Cardiac septum (tissue), 1 donor: ENCODE data around the gene ANKRD13B. TPM values are rescaled to one million over a fixed set of nuclear protein-coding genes. Genes with fewer than 3 reads are reported as not detected.

ENCODE experiments used
- DNase-seq: peaks from one replicate; pipeline ENCODE4 v3.0.0-alpha.2; 2020; ENCODE audit warnings: low spot score
- intact Hi-C: fragments of 100-400 bp; cut with DNase I; formaldehyde crosslinking; loops from one replicate; pipeline ENCODE4 v1.14.0; 2022
- total RNA-seq: library from RNA; stranded (reverse); fragmentation: NEBNext Ultra II Directional; extraction: Animal tissue kit (Norgen Biotek cat#: 25700); gene quantifications from one replicate; pipeline ENCODE4 v1.2.1, GENCODE V29; 2021
- donor health status: DM: no; HTN: no; CAD: no.

Gene ANKRD13B
- total RNA-seq, 1 donor from 2014 or later: 8.1 TPM

DNA sequence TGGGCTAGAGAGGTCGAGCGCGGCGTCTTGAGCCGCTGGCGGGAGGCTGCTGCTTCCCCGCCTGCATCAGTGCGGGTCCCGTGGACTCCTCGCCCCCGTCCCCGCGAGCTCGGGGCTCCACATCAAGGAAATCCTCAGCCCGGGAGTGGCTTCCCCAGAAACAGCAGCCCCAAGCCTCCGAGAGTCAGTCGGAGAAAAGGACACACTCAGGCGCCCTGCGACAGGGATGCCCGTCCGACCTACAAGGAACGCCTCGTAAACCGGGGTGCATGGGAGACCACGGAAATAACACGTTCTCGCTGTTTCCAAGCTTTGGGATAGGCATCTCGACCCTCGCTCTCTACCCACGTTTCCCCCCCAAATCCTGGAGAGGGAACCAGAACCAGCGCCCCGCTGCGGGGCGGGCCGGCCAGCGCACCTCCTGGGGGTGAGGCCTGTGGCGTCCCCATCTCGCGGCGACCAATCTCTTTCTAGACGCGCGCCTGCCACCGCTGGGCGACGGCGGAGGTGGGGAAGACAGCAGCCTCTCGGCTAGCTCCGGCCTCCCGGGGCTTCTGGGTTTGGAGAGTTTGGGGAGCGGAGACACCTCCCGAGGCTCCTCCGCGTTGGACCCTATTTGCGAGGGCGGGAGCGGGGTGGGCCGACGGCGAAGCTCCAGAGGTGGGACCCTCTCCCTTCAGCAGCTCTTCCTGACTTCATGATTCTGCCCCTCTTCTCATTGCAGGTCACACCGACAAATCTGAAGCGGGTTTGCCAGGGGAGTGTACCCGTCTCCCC, 25.2 kb upstream of the ANKRD13B start:
- DNase-seq: peak; percentile 80
- intact Hi-C loops: loop anchor here (10.0 kb wide), 1 partner anchor 173 kb away; the partner anchor contains the start of gene TAOK1

DNA sequence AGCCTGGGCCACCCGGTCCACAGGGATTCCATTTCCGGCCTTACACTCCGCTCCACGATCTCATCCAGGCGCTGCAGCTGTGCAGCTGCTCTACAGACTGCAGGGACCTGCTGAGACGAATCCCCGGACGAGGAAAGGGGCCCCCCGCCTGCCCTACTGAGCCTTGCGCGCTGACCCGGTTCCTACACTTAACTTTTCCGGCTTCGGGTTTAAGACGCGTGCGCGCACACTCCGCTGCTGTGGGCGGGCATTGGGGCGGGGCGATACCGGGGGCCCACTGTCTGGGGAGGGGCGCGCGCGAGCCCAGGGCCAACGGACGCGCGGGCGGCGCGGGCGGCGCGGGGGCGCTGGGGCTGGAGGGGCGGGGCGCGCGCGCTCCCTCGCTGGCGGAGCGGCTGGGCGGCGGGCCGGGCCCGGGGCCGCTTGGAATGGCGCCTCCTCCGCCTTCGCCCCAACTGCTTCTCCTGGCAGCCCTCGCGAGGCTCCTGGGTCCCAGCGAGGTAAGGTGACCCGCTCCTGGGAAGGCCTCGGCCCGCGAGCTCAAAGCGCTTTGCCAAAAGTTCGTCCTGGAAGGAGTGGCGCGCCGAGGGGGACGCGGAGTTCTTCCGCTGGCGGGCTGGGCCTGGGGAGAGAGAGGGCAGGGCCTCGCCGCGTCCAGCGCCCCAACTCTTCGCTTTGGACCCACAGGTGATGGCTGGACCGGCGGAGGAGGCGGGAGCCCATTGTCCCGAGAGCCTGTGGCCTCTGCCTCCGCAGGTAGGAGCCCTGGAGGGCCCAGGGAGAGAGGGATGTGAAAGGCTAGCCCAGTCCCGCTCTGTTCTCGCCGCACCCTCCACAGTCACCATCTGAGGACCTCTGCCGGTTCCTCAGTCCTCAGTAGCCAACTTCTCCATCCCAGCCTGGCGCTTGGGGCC, 24.3 kb upstream of the ANKRD13B start, which contains the start of gene TP53I13:
TSS of gene TP53I13 (plus strand) at position 371 of the 914 bp plus-strand sequence. CDS start at position 429, 58 bp downstream.
- intact Hi-C loops: loop anchor here (10.0 kb wide), 1 partner anchor 174 kb away; the partner anchor contains the start of gene TAOK1

DNA sequence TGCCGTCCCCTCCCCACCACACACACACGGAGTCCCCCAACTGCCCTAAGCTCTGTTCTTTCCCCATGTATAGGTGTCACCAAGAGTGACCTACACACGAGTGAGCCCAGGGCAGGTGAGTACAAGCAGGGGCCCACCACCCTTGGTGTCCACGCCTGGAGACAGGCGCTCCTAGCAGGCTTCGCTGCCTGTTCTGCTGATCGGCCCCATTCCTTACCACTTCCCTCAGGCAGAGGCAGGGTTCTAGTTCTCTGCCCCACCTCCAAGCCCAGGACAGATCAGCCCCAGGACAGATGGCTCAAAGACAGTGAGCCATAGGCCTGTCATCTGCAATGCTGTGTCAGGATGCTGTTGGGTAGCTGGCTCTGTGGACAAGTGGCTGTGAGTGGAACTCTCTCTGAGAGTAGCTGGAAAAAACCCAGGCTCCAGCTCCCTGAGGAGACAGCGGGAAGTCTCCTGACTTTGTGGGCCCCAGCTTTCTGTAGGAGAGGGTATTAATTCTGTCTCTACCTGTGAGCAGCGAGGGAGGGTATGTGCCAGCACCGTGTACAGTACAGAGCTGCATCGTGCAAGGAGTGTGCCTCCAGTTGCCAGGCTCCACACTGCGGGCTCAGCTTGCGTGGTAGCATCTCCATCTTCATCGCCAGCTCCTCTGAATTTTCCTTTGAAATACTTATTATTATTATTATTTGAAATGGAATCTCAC, 23.5 kb upstream of the ANKRD13B start:
- intact Hi-C loops: loop anchor here (10.0 kb wide), 1 partner anchor 175 kb away; the partner anchor contains the start of gene TAOK1
- no peak for DNase-seq

More for the DNA sequence above, 24.3 kb upstream of the ANKRD13B start, which contains the start of gene TP53I13:
- DNase-seq: peak; percentile 93

DNA sequence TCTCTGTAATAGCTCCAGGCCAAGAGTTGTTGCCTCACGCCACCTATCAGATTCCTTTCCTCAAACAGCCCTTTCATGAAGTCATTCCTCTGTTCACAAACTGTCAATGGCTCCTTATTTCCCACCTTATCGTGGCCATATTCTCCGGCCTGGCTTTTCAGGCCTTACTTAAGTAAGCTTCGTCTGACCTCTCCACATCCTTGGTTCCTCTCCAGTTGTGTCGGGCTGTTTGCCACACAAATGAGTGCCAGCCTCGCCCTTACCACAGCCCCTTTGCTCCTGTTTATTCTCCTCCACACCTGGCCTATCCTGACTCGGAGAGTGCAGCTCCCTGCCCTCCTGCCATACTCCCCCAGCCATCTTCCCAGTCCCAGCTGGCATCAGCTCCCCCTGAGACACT, 22.4 kb upstream of the ANKRD13B start:
- intact Hi-C loops: no loop called here
- DNase-seq: no peak

DNA sequence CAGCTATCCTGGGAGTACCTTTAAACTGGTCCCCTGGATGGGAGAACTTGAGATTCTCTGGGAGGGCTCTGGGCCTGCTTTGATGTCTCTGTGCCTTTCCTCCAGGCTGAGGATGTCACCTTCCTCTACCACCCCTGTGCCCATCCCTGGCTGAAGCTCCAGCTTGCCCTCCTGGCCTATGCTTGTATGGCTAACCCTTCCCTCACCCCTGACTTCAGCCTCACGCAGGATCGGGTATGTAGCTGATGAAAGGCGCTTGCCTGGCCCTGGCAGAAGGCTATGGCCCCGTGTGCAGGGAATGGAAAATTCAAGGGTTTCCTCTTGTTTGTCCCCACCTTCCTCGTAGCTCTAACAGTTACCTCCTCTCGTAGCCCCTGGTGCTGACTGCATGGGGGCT, 21.4 kb upstream of the ANKRD13B start:
- intact Hi-C loops: no loop called here
- no peak for DNase-seq

DNA sequence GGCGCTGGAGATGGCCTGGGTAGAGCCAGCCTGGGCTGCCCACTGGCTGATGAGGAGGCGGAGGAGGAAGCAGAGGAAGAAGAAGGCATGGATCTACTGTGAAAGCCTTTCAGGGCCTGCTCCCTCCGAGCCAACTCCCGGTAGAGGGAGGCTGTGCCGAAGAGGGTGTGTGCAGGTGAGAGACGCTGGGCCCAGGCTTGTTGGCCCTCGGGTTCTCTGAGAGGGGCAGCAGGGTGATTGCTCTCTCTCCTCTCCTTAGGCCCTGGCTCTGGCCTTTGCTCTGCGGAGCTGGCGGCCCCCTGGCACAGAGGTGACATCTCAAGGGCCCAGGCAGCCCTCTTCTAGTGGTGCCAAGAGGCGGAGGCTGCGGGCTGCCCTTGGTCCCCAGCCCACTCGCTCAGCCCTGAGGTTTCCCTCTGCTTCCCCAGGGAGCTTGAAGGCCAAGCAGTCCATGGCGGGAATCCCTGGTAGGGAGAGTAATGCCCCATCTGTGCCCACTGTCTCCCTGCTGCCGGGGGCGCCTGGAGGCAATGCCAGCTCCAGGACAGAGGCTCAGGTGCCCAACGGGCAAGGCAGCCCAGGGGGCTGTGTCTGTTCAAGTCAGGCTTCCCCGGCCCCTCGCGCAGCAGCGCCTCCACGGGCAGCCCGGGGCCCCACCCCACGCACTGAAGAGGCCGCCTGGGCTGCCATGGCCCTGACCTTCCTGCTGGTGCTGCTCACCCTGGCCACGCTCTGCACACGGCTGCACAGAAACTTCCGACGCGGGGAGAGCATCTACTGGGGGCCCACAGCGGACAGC, 20.9 kb upstream of the ANKRD13B start:
- DNase-seq: peak; percentile 76
- intact Hi-C loops: no loop called here

DNA sequence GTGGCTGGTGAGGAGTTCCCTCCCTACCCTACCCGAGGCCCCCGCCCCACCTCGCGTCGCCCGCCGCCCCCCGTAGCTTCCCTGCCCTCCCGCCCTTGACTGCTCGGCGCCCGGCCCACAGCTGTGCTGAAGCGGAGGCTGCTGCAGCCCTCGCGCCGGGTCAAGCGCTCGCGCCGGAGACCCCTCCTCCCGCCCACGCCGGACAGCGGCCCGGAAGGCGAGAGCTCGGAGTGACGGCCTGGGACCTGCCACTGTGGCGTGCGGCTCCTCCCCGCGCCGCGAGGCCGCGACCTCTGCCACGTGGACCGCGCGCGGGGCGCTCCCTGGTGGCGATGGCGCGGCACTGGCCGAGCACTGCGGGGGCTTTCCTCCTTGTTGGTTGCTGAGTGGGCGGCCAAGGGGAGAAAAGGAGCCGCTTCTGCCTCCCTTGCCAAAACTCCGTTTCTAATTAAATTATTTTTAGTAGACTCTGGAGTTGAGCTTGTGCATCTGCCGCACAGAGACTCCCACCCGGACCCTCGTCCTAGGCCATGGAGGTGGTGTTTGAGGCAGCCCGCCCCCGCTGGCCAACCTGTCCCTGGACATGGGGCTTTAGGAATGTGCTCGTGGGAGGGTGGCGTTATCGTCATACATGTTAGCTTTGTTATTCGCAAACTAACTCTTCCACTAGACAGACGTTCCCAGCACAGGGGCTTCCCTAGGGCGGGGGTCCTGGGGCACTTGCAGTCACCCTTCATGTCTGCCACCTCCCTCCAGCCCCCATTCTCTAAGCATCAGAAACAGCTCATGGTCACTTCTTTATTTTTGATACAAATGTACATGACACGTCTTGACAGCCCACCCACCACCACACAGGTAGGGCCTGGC, 20.0 kb upstream of the ANKRD13B start:
- DNase-seq: peak; percentile 83
- intact Hi-C loops: no loop called here

DNA sequence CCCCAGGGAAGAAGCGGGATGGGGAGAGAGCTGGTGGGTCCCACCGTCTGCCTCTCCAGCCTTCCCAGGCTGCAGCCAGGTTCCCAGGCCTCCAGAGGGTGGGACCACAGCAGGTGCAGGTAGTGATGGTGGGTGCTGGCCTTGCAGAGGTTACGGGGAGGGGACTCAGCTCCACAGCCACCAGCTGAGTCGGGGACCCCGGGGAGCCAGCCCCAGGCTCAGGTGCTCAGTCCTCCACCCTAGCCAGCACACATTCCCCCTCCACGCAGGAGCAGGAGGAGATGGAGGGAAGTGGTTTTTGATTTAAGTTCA, 19.4 kb upstream of the ANKRD13B start:
- no peak for DNase-seq
- intact Hi-C loops: no loop called here

DNA sequence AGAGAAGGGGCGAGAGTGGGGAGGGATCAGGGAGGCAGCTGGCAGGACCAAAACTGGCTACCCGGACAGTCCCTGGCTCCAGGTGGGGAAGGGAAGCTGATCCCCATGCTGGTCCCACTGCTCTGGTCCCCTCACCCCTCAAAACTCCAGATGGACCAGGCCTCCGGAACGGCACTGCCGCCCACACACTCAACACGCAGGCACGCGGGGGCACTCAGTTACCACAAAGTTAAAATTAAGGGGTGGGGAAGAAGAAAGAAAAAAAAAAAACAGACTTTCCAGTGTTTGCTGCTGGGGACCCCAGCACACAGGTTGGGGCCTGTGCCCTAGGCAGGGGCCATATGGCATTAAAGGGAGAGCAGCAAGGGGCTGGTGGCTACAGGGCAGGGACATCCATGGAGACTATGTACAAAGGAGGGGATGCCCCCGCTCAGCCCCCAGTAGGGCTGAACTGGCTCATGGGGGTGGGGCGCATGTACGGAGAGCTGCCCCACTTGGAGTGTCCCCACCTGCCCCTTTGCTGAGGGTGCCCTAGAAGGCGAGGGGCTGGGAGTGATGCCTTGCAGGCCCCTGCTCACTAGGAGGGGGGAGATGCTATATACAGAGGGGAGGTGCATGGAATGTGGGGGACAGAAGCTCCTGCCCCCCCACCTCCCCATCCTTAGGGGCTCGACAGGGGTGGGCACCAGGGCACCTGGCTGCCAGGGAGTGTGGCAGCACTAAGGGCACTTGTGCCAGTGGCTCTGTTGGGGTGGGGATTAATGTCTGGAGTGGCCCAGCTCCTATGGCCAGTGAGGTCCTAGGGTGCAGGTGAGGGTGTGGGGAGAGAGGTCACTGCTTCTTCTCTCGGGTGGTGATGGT, 18.8 kb upstream of the ANKRD13B start:
- DNase-seq: peak; percentile 69
- intact Hi-C loops: no loop called here

DNA sequence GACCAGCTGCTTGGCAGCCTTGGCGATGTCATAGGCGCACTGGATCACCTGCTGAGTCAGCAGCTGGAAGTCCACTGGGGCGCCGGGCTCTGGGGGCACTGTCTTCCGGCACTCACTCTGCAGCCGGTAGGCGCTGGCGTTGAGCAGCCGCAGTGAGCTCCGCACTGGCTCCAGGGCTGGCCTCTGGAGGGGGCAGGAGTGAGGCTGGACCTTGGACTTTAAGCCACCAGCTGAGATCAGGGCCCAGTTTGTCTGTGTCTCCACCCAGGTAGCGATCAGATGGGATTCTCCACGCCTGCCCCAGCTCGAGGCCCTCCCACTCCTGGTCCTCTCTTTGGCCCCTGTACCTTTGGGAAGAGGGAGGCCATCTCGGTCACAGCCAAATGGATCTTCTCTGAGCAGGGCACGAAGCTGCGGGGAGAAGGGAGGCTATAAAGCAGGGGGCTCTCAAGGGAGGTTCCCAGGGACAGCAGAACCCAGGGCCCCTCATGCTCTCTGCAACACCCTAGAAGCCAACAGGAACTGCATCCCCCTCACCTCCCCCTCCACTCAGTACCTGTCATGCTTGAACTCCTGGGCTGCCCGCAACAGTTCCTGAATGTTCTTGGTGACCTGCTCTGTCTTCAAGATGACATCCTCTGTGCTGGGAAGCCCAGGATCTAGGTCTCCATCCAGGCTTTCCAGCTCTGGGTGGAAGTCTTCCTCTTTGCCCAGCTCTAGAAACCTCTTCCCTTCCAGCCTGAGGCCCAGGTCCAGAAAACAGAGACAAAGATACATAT, 18.0 kb upstream of the ANKRD13B start:
- DNase-seq: no peak
- intact Hi-C loops: loop anchor here (5.0 kb wide), 1 partner anchor 37 kb away; no protein-coding TSS in a partner anchor

DNA sequence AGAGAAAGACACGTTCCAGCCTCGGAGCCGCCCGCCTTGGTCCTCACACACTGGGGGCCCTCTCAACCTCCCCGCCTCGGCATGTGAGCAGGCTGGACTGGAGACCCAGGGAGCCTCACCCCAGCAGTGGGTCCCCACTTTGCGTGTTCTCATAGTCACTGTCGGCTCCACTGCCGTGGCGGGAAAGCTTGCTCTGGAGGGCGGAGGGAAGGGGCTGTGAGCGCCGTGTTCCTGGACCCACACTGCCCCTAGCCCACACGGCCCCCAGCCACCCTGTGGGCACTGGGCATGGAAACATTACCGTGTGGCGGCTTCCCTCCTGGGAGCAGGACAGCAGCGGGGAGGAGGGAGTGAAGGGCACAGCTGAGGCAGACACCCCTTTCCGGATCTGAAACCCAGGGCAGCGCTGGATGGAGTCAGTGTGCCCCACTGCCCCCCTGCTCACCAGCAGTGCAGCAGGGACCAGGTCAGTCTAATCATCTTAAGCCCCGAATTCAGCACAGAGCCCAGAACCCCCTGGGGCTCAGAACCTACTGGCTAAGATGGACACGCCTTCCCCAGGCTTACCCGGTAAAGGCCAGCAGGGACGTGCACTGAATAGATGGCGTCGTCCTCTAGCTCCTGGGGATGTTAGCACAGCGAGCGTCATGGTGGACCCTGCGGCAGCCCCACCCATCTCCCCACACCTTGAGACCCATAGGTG, 17.3 kb upstream of the ANKRD13B start:
- DNase-seq: no peak
- intact Hi-C loops: loop anchor here (5.0 kb wide), 1 partner anchor 37 kb away; no protein-coding TSS in a partner anchor

DNA sequence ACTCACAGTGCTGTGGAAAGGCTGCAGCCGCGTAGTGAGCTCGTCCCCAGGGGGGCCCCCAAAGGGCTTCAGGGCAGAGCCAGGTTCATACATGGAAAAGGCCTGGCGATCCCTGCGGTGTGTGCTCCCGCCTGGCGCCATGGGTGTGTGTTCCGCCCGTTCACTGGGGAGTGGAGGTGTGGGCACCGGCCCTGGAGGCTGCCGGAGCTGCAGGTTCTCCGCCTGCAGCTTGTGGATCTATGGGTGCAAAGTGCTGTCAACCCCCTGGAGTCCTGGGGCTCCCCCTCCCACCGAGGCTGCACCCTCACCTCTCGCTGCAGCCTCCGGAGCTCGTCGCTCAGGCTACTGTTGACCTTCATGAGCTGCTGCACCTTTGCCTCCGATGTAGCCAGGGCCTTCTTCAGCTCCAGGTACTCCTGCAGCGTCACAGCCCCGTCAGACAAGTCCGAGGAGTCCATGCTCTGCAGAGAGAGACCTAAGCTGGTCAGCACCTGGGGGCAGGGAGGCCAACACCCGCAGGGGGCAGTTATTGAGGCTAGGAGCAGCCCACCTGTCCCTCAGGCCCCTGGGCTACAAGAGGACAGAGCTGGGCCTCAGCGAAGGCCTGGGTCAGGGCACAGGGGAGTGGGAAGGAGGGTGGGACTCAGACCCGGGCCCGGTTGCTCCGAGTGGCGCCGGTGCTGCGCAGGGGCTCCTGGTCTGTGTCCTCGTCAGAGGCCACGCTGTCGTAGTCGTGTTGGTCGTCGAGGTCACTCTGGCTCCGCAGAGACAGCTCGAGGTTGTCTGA, 16.5 kb upstream of the ANKRD13B start:
- DNase-seq: no peak
- intact Hi-C loops: loop anchor here (5.0 kb wide), 1 partner anchor 36 kb away; no protein-coding TSS in a partner anchor

DNA sequence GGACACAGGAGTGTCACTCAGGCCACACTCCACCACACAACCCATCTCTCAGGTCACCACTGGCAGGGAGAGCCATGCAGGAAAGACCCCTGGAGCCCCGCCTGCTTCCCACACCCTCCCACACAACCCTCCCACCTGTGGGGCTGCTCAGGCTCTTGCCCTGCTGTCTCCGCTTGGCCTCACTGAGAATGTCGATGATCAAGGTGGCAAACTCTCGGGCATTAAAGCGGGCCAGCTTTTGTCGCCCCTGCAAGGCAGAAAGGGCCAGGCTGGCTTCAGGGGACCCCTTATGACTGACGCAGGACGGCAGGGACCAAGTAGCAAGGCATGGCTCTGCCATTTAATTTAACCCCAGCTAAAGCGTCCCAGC, 15.9 kb upstream of the ANKRD13B start:
- no peak for DNase-seq
- intact Hi-C loops: loop anchor here (5.0 kb wide), 1 partner anchor 35 kb away; no protein-coding TSS in a partner anchor

DNA sequence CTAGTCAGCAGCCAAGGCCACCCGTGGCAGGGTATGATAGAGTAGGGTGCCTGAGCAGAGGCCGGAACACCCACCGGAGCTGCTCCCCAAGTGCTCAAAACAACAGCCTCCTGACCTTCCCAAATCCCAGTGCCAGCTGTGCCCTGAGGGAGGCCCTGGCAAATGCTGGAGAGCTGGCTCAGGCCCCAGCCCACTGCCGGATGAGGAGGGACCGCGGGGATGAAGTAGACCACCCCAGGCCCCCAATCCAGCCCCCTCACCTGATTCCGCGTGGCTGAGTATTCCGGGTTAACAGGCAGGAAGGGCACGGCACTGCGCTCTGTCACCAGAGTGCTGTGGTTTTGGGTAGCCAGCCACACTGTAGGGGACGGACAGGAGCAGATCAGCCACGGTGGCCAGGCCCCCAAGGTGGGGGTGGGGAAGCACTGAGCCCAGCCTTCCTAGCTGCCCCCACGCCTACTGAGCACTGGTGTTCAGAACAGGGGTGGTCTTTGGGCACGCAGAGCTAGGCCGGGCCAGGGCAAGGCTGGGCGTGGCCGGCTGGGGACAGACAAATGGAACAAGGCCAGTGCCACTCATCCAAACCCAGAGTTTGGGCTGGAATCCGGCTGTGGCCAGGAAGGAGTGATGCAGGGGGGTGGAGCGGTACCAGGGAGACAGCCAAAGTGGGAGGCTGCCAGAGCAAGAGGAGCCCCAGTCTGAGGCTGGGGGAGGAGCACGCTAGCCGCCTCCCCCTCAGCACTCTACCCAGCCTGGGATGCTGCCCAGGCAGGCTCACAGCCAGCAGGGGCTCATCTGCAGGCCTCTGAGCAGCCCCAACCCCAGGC, 15.3 kb upstream of the ANKRD13B start:
- intact Hi-C loops: loop anchor here (5.0 kb wide), 1 partner anchor 35 kb away; no protein-coding TSS in a partner anchor
- no peak for DNase-seq
